HepG2 (cell line): ENCODE data around the gene PRR35. TPM values are rescaled to one million over a fixed set of nuclear protein-coding genes. Genes with fewer than 3 reads are reported as not detected.

ENCODE experiments used
- ATM ChIP-seq: fragments of 450-650 bp; IDR thresholded peaks from 2 replicates; pipeline ENCODE4 v1.7.1; 2017; ENCODE audit warnings: mild to moderate bottlenecking, borderline replicate concordance
- BHLHE40 ChIP-seq: IDR thresholded peaks from 2 replicates; pipeline ENCODE4 v1.6.1; 2011; ENCODE audit warnings: low read length, improper control_type of control experiment
- ETV5 ChIP-seq: IDR thresholded peaks from 2 replicates; pipeline ENCODE4 v1.6.1; 2018; ENCODE audit warnings: missing biosample characterization, missing genetic modification reagents, inconsistent platforms, borderline replicate concordance
- FUBP1 ChIP-seq: sonication (generic); formaldehyde crosslinking; IDR thresholded peaks from 2 replicates; pipeline ENCODE4 v1.5.1; 2020; ENCODE audit warnings: missing genetic modification reagents, mild to moderate bottlenecking, borderline replicate concordance
- GRHL1 ChIP-seq: sonication (generic); formaldehyde crosslinking; conservative IDR thresholded peaks from 2 replicates; pipeline ENCODE4 v1.8.0; 2022; ENCODE audit warnings: missing genetic modification reagents
- HDAC1 ChIP-seq: sonication (generic); formaldehyde crosslinking; IDR thresholded peaks from 2 replicates; pipeline ENCODE4 v1.5.1; 2020; ENCODE audit warnings: mild to moderate bottlenecking, missing genetic modification reagents
- HES4 ChIP-seq: sonication (generic); formaldehyde crosslinking; IDR thresholded peaks from 2 replicates; pipeline ENCODE4 v1.9.0; 2021; ENCODE audit warnings: mild to moderate bottlenecking, missing genetic modification reagents, borderline replicate concordance
- HINFP ChIP-seq: sonication (generic); formaldehyde crosslinking; IDR thresholded peaks from 2 replicates; pipeline ENCODE4 v1.4.0; 2020; ENCODE audit warnings: low read depth, mild to moderate bottlenecking, missing genetic modification reagents
- KAT8 ChIP-seq: IDR thresholded peaks from 2 replicates; pipeline ENCODE4 v1.6.1; 2016; ENCODE audit warnings: missing genetic modification reagents, missing compliant biosample characterization
- MYC ChIP-seq: sonication (generic); formaldehyde crosslinking; IDR thresholded peaks from 2 replicates; pipeline ENCODE4 v1.9.0; 2021; ENCODE audit warnings: missing genetic modification reagents, borderline replicate concordance
- PLRG1 ChIP-seq: fragments of 450-650 bp; conservative IDR thresholded peaks from 2 replicates; pipeline ENCODE4 v1.6.1; 2016
- POGZ ChIP-seq: sonication (generic); formaldehyde crosslinking; IDR thresholded peaks from 2 replicates; pipeline ENCODE4 v1.4.0; 2020; ENCODE audit warnings: mild to moderate bottlenecking, missing genetic modification reagents
- POLR2AphosphoS2 ChIP-seq: IDR thresholded peaks from 2 replicates; pipeline ENCODE4 v1.6.1; 2011; ENCODE audit warnings: low read depth, low read length, improper control_type of control experiment
- RBM39 ChIP-seq: fragments of 200-400 bp; formaldehyde crosslinking; IDR thresholded peaks from one replicate; pipeline ENCODE4 v1.6.1; 2018; ENCODE audit warnings: antibody characterized with exemption, mild to moderate bottlenecking, low read depth, low read length; ENCODE audit not compliant: poor library complexity, severe bottlenecking
- RORA ChIP-seq: sonication (generic); formaldehyde crosslinking; IDR thresholded peaks from 2 replicates; pipeline ENCODE4 v1.5.0; 2020; ENCODE audit warnings: mild to moderate bottlenecking, missing genetic modification reagents, moderate library complexity
- SSRP1 ChIP-seq: IDR thresholded peaks from 2 replicates; pipeline ENCODE4 v1.6.1; 2016; ENCODE audit warnings: control low read depth
- THYN1 ChIP-seq: sonication (generic); formaldehyde crosslinking; IDR thresholded peaks from 2 replicates; pipeline ENCODE4 v1.8.1; 2023; ENCODE audit warnings: low read depth, mild to moderate bottlenecking, moderate library complexity, missing genetic modification reagents, borderline replicate concordance
- ZNF430 ChIP-seq: sonication (generic); formaldehyde crosslinking; IDR thresholded peaks from 2 replicates; pipeline ENCODE4 v1.9.0; 2021; ENCODE audit warnings: mild to moderate bottlenecking, missing genetic modification reagents
- ZNF512 ChIP-seq: sonication (generic); formaldehyde crosslinking; IDR thresholded peaks from 2 replicates; pipeline ENCODE4 v1.4.0; 2020; ENCODE audit warnings: mild to moderate bottlenecking, missing genetic modification reagents
- ZNF557 ChIP-seq: sonication (generic); formaldehyde crosslinking; IDR thresholded peaks from 2 replicates; pipeline ENCODE4 v1.4.0; 2020; ENCODE audit warnings: missing genetic modification reagents
- polyA plus RNA-seq, 8 experiments: library from polyadenylated mRNA; depleted of rRNA in 3 of 8; stranded (reverse) in 7 of 8; unstranded in 1 of 8; fragments of >200 nt; fragmentation: Illumina TruSeq in 4 of 8; extraction: Trizol in 4 of 8; gene quantifications; 2 replicates each; pipeline versions ENCODE4 v1.2.1 to v1.2.3, GENCODE V29; 2011 to 2016; ENCODE audit warnings: low read depth in 4 of 8, missing spikeins in 1 of 8, mixed read lengths in 1 of 8; ENCODE audit not compliant: insufficient read depth in 1 of 8
- total RNA-seq, 5 experiments: library from RNA; depleted of rRNA; stranded (reverse); fragments of >200 nt; fragmentation: Illumina TruSeq; extraction: Trizol; gene quantifications; 2 replicates each; pipeline ENCODE4 v1.2.3, GENCODE V29; 2016; ENCODE audit warnings: low read depth in 1 of 5

The PRR35 gene
- total and polyA plus RNA-seq, 2 of the 13 experiments (the other 11 are each of a cell fraction or from before 2014, with no cell fraction given): 0.07 to 0.16 TPM

- TF ChIP-seq FUBP1 (peak; percentile 82; the same call in 1 of the 2 replicates), HINFP (0 out of 2 replicates have a peak, but pooled peaks have one; percentile 62), MYC (CRISPR knock-in tag) (no peak), RORA (no peak), HES4 (peak; percentile 64; the same call in 1 of the 2 replicates), ETV5 (CRISPR knock-in tag) (peak; percentile 54; the same call in 1 of the 2 replicates), BHLHE40 (0 out of 2 replicates have a peak, but pooled peaks have one; percentile 38), GRHL1 (CRISPR knock-in tag) (no peak), ZNF512 (CRISPR knock-in tag) (no peak), POGZ (CRISPR knock-in tag) (peak; percentile 49; the same call in 1 of the 2 replicates), KAT8 (CRISPR knock-in tag) (peak; percentile 65; the same call in 1 of the 2 replicates), ZNF430 (CRISPR knock-in tag) (peak; percentile 80), PLRG1 (no peak), POLR2AphosphoS2 (no peak), HDAC1 (CRISPR knock-in tag) (peak; percentile 95), THYN1 (CRISPR knock-in tag) (no peak), RBM39 (no peak), SSRP1 (no peak), ATM (no peak), ZNF557 (no peak)
These were observed 1.7 kb upstream of the PRR35 start (continued) for GRCh38 chr16:558298-559020.
